Immature natural killer cell (primary cell): ENCODE data around the gene TRIM15. TPM values are rescaled to one million over a fixed set of nuclear protein-coding genes. Genes with fewer than 3 reads are reported as not detected.
"Not testable (repeated sequence)": the region's sequence is repeated elsewhere in the genome, so short reads cannot be mapped to it uniquely, and the experiment has no call there.

ENCODE experiments used
- DNase-seq, 3 donors: peaks; one replicate each; pipeline ENCODE4 v3.0.0; 2022; ENCODE audit warnings: mixed read lengths in 1 of 3
- H3K27ac Mint-ChIP-seq, 6 donors: one replicate each; pipeline ENCODE4 v1.8.0; 2020; ENCODE audit warnings: mixed read lengths in 6 of 6, mild to moderate bottlenecking in 5 of 6, inconsistent platforms in 4 of 6, moderate library complexity in 3 of 6
- H3K27me3 Mint-ChIP-seq, 3 donors: one replicate each; pipeline ENCODE4 v1.8.0; 2020 to 2021; ENCODE audit warnings: low read depth in 3 of 3, mild to moderate bottlenecking in 3 of 3, mixed read lengths in 3 of 3, moderate library complexity in 3 of 3, inconsistent platforms in 1 of 3
- H3K36me3 Mint-ChIP-seq, 3 donors: one replicate each; pipeline ENCODE4 v1.8.0; 2020; ENCODE audit warnings: mixed read lengths in 3 of 3, inconsistent platforms in 2 of 3, mild to moderate bottlenecking in 2 of 3
- H3K4me1 Mint-ChIP-seq, 2 donors: one replicate each; pipeline ENCODE4 v1.8.0; 2020; ENCODE audit warnings: inconsistent platforms in 2 of 2, mild to moderate bottlenecking in 2 of 2, mixed read lengths in 2 of 2, moderate library complexity in 1 of 2
- H3K4me3 Mint-ChIP-seq, 5 donors: one replicate each; pipeline ENCODE4 v1.8.0; 2020; ENCODE audit warnings: mild to moderate bottlenecking in 5 of 5, mixed read lengths in 5 of 5, inconsistent platforms in 3 of 5, moderate library complexity in 3 of 5
- H3K9me3 Mint-ChIP-seq, 6 donors: one replicate each; pipeline ENCODE4 v1.8.0; 2020; ENCODE audit warnings: mild to moderate bottlenecking in 6 of 6, mixed read lengths in 6 of 6, inconsistent platforms in 4 of 6, moderate library complexity in 3 of 6
- polyA plus RNA-seq, 3 donors: library from polyadenylated mRNA; unstranded; fragments of 300-500 nt; fragmentation: Illumina TruSeq; gene quantifications; one replicate each; pipeline ENCODE4 v1.2.3, GENCODE V29; 2021

The TRIM15 gene
- polyA plus RNA-seq, 3 donors from 2014 or later = not detected

DNA sequence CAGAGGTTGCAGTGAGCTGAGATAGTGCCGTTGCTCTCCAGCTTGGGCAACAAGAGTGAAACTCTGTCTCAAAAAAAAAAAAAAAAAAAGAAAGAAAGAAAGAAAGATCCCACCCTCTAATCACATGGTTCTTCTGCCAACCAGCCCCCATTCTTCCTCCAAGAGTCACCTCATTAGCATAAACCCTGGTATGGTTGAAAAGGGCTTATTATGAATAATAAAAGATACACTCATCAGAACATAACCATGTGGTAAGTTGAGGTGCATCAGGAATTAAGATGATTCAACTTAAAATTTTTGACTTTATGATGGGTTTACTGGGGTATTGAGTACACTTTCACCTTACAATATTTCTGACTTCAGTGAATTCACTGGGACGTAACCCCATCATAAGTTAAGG, 28.2 kb upstream of the TRIM15 start:
- Mint-ChIP-seq H3K36me3 (peaks cover 0 to 4% (median 0%) of the 10 kb centered on the region in 3 donors), H3K27me3 (peaks cover 7 to 21% (median 9%) of the 10 kb centered on the region in 3 donors), H3K9me3 (peaks cover 0 to under 1% (median 0%) of the 10 kb centered on the region in 6 donors), H3K4me3 (no peak overlapping the region), H3K27ac (no peak overlapping the region), H3K4me1 (peaks cover 4 to 6% of the 10 kb centered on the region in 2 donors)
- no peak for DNase-seq

DNA sequence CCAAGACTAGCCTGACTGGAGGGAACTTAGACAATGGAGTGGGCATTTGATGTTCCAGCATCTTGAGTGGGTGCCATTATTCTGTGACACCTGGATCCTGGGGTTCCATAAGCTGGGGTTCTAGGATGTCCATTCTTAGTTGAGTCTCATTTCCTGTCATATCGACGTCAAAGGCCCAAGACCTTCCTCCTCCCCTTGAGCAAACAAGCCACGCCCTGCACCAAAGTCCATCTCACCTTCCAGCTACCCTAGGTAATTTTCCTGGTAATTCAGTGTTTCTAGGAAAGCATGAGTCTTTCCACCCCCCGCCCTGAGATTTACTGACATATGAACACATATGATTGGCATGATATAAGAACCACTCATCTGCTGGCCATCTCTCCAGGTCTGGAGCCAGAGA, 27.6 kb upstream of the TRIM15 start, which contains the start of gene TRIM40:
Gene TRIM40, plus strand, starts transcription at position 384 of the 400 bp plus-strand sequence. CDS start 897 bp downstream, outside the sequence.
- DNase-seq = no peak
- Mint-ChIP-seq H3K27ac (no peak within 1 kb of the TSS), H3K36me3 (peaks cover 0 to 4% (median 0%) of the 10 kb centered on the region in 3 donors), H3K27me3 (peaks cover 3 to 21% (median 9%) of the 10 kb centered on the region in 3 donors), H3K9me3 (peaks cover 0 to 2% (median 0%) of the 10 kb centered on the region in 6 donors), H3K4me3 (no peak within 1 kb of the TSS), H3K4me1 (peaks cover 4% of the 10 kb centered on the region in 2 donors)

- Mint-ChIP-seq H3K4me1 (peaks cover 0 to 2% of the 10 kb centered on the region in 2 donors), H3K27ac (no peak overlapping the region), H3K4me3 (no peak overlapping the region), H3K27me3 (peaks cover 2 to 16% (median 5%) of the 10 kb centered on the region in 3 donors), H3K36me3 (no peaks in the 10 kb centered on the region), H3K9me3 (peaks cover 0 to 2% (median 0%) of the 10 kb centered on the region in 6 donors)
- no peak for DNase-seq
Measured at GRCh38 chr6:30136570-30137286, 26.6 kb upstream of the TRIM15 start.

GRCh38 chr6:30140240-30140639, 23.1 kb upstream of the TRIM15 start:
- DNase-seq, H3K4me3 Mint-ChIP-seq, H3K9me3 Mint-ChIP-seq, H3K27ac Mint-ChIP-seq, H3K4me1 Mint-ChIP-seq, H3K36me3 Mint-ChIP-seq: not testable (repeated sequence)
- peaks cover 5 to 14% (median 9%) of the 10 kb centered on the region in 3 donors for H3K27me3 Mint-ChIP-seq

DNA sequence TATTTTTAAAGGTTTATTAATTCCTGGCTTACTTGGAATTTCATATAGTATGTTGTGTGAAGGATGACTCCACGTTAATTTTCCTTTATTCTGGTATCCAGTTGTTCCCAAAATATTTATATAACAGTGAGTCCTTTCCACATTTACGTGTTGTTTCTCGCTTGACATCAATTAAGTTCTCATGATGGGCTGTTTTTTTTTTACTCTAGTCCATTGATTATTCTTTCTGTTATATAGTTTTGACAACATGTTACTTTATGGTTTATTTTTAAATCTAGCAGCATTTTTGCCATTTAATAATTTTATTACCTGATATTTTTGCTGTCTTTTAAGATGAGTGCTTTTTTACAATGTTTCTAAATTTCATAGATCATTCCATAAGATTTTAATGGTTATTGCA, 20.7 kb upstream of the TRIM15 start:
- Mint-ChIP-seq H3K27me3 (peaks cover 5 to 17% (median 9%) of the 10 kb centered on the region in 3 donors), H3K9me3 (peaks cover 0 to 6% (median 0%) of the 10 kb centered on the region in 6 donors), H3K4me1 (no peaks in the 10 kb centered on the region), H3K36me3 (no peaks in the 10 kb centered on the region), H3K4me3 (no peak overlapping the region), H3K27ac (no peak overlapping the region)
- DNase-seq = no peak

- H3K27ac Mint-ChIP-seq = no peak overlapping the region
- no peak overlapping the region for H3K4me3 Mint-ChIP-seq
- H3K36me3 Mint-ChIP-seq = no peaks in the 10 kb centered on the region
- no peak for DNase-seq
- H3K4me1 Mint-ChIP-seq = no peaks in the 10 kb centered on the region
- peaks cover 5 to 16% (median 9%) of the 10 kb centered on the region in 3 donors for H3K27me3 Mint-ChIP-seq
- peaks cover 0 to 6% (median 0%) of the 10 kb centered on the region in 6 donors for H3K9me3 Mint-ChIP-seq
Measured at GRCh38 chr6:30143780-30144179, 19.6 kb upstream of the TRIM15 start.

DNA sequence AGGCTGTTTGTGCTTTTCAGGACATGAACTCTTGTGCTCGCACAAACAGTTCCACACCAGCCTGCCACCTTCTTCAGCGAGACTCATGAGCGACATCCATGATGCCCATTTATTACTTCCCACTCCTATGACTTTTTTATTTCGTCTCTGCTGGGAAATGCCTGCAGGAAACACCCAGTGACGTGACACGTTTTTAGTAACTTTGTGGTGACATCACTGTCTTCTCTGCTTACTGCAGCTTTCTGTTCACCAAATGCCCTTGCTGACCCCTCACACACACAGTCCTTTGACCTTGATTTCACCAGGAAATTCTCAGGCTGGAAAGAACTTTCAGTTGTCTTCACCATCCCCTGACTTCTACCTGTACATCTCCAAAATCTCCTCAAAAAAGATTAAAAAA, 18.5 kb upstream of the TRIM15 start:
- H3K4me1 Mint-ChIP-seq = no peaks in the 10 kb centered on the region
- no peak overlapping the region for H3K4me3 Mint-ChIP-seq
- no peak for DNase-seq
- no peak overlapping the region for H3K27ac Mint-ChIP-seq
- H3K36me3 Mint-ChIP-seq = no peaks in the 10 kb centered on the region
- H3K9me3 Mint-ChIP-seq = peaks cover 0 to 6% (median 0%) of the 10 kb centered on the region in 6 donors
- H3K27me3 Mint-ChIP-seq = peaks cover 5 to 14% (median 9%) of the 10 kb centered on the region in 3 donors

- no peak overlapping the region for H3K4me3 Mint-ChIP-seq
- H3K4me1 Mint-ChIP-seq = no peaks in the 10 kb centered on the region
- no peaks in the 10 kb centered on the region for H3K36me3 Mint-ChIP-seq
- DNase-seq = no peak
- peaks cover 0 to 4% (median 0%) of the 10 kb centered on the region in 6 donors for H3K9me3 Mint-ChIP-seq
- no peak overlapping the region for H3K27ac Mint-ChIP-seq
- H3K27me3 Mint-ChIP-seq = peaks cover 5 to 14% (median 9%) of the 10 kb centered on the region in 3 donors
Measured at GRCh38 chr6:30145818-30146217, 17.5 kb upstream of the TRIM15 start.

DNA sequence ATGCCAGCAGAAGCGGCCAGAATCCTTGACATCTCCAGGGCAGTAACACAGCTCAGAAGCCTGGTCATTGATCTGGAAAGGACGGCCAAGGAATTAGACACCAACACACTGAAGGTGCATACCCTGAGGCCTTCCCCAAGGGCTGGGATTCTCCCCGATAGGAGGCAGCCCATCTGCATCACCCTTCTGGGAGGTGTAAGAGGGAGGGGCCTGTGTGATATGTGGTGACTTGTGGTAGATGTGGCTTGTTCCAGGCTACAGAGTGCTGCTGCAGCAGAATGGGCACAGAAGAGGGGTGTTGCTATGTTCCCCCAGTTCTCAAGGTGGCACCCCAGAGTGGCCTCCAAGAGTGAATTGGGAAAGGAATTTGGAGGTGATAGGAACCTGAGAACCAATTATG, 16.2 kb upstream of the TRIM15 start:
- Mint-ChIP-seq H3K27ac (no peak overlapping the region), H3K4me3 (no peak overlapping the region), H3K4me1 (peaks cover 4 to 8% of the 10 kb centered on the region in 2 donors), H3K9me3 (peaks cover 0 to 4% (median 0%) of the 10 kb centered on the region in 6 donors), H3K27me3 (peaks cover 2 to 11% (median 9%) of the 10 kb centered on the region in 3 donors), H3K36me3 (no peaks in the 10 kb centered on the region)
- DNase-seq = no peak

DNA sequence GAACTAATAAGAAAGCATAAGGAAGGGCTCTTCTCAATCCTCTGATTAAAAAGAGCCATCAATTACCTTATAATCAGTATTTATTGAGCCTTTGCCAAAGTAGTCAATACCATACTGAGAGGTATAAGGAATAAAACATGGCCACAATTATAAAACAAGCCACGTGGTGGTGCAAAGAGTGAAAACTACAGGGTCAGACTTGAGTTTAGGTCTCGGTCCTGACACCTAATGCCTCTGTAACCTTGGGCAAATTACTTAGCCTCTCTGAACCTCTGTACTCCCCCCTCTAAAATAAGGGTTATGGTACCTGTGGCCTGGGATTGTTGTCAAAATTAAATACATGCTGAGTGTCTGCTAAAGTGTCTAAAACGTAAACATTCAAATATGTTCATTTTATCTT, 14.1 kb upstream of the TRIM15 start:
- Mint-ChIP-seq H3K4me1 (peaks cover 4 to 8% of the 10 kb centered on the region in 2 donors), H3K9me3 (peaks cover 0 to 4% (median 0%) of the 10 kb centered on the region in 6 donors), H3K4me3 (no peak overlapping the region), H3K27ac (no peak overlapping the region), H3K36me3 (no peaks in the 10 kb centered on the region), H3K27me3 (peaks cover under 1 to 13% (median 4%) of the 10 kb centered on the region in 3 donors)
- DNase-seq = no peak

- H3K27me3 Mint-ChIP-seq = peaks cover 0 to 17% (median 0%) of the 10 kb centered on the region in 3 donors
- H3K4me1 Mint-ChIP-seq = peaks cover 4 to 8% of the 10 kb centered on the region in 2 donors
- H3K9me3 Mint-ChIP-seq = no peaks in the 10 kb centered on the region
- H3K4me3 Mint-ChIP-seq = no peak overlapping the region
- no peak overlapping the region for H3K27ac Mint-ChIP-seq
- no peak for DNase-seq
- no peaks in the 10 kb centered on the region for H3K36me3 Mint-ChIP-seq
Measured at GRCh38 chr6:30149858-30150550, 13.3 kb upstream of the TRIM15 start.

DNA sequence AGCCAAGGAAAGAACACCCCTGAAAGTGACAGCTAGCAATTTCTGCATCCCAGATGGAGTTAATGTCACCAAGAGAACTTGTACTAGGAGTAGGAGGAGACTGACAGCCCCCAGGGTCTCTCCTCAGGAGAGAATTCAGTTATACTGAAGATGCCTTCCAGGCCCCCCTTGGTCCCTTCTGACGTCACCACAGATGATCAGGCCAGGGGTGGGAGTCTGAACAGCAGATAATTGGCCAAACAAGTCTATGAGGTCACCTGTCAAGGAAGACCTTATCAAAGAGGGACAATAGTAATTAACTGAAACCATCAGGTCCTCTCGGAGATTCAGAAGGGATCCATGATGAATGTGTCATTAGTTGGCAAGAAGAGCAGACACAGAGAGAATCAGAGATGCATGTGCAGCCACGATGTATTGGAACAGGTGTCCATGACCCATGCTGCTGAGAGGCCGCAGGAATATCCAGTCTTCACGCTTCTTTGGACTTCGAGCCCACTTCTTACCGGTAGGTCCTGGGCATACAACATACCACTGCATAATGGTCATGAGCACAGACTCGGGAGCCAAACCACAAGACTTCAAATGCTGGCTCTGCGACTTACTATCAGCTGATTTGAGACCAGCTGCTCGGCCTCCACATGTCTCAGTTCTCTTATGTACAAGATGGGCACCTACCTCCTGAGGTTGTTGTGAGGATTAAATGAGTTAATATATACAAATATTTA, 12.5 kb upstream of the TRIM15 start:
- Mint-ChIP-seq H3K4me3 (no peak overlapping the region), H3K27ac (no peak overlapping the region), H3K9me3 (no peaks in the 10 kb centered on the region), H3K27me3 (peaks cover 0 to 15% (median 0%) of the 10 kb centered on the region in 3 donors), H3K4me1 (peaks cover 4 to 8% of the 10 kb centered on the region in 2 donors), H3K36me3 (no peaks in the 10 kb centered on the region)
- DNase-seq = no peak

GRCh38 chr6:30151580-30151979, 11.8 kb upstream of the TRIM15 start:
- Mint-ChIP-seq H3K36me3 (no peaks in the 10 kb centered on the region), H3K27me3 (peaks cover 0 to 15% (median 0%) of the 10 kb centered on the region in 3 donors), H3K4me3 (no peak overlapping the region), H3K4me1 (peaks cover 4 to 8% of the 10 kb centered on the region in 2 donors), H3K27ac (peak overlapping the region in 1 of 6 donors; percentile 40), H3K9me3 (no peaks in the 10 kb centered on the region)
- DNase-seq = no peak
